Measurements from ENCODE around the gene SUPT3H.

SUPT3H gene

GRCh38 chr6:45231660-45232059 is 146.1 kb downstream of the SUPT3H start:
- DNase-seq (ENCODE audit: low read depth, low spot score): no peak
- Histone ChIP-seq H3K9me3 (ENCODE audit: low read depth, low read length) (no peaks in the 10 kb centered on the region), H3K36me3 (ENCODE audit: insufficient read depth, low read length) (no peaks in the 10 kb centered on the region), H3K9ac (ENCODE audit: insufficient read length) (no peak overlapping the region), H3K27ac (no peak overlapping the region), H3K4me3 (no peak overlapping the region)
- TF ChIP-seq EZH2 (IDR thresholded peaks at IDR 0.05) (no peak), FOXP2 (optimal IDR thresholded peaks at IDR 0.05; ENCODE audit: control extremely low read depth, extremely low read length, insufficient read depth) (no peak), POLR2AphosphoS5 (IDR thresholded peaks at IDR 0.05; ENCODE audit: borderline replicate concordance, low read depth, low read length) (no peak)

- no peak overlapping the region for H3K4me3 ChIP-seq
- DNase-seq (ENCODE audit: low read depth, low spot score): no peak
- no peak overlapping the region for H3K27ac ChIP-seq
- H3K36me3 ChIP-seq (ENCODE audit: insufficient read depth, low read length): no peaks in the 10 kb centered on the region
- no peaks in the 10 kb centered on the region for H3K9me3 ChIP-seq (ENCODE audit: low read depth, low read length)
- TF ChIP-seq EZH2 (IDR thresholded peaks at IDR 0.05) (no peak), POLR2AphosphoS5 (IDR thresholded peaks at IDR 0.05; ENCODE audit: borderline replicate concordance, low read depth, low read length) (no peak), FOXP2 (optimal IDR thresholded peaks at IDR 0.05; ENCODE audit: control extremely low read depth, extremely low read length, insufficient read depth) (no peak)
- no peak overlapping the region for H3K9ac ChIP-seq (ENCODE audit: insufficient read length)
Measured at GRCh38 chr6:45229416-45229815, 148.3 kb downstream of the SUPT3H start.

GRCh38 chr6:45226081-45226480 is 151.7 kb downstream of the SUPT3H start:
- H3K4me3 ChIP-seq: no peak overlapping the region
- no peaks in the 10 kb centered on the region for H3K9me3 ChIP-seq (ENCODE audit: low read depth, low read length)
- DNase-seq (ENCODE audit: low read depth, low spot score): no peak
- TF ChIP-seq POLR2AphosphoS5 (IDR thresholded peaks at IDR 0.05; ENCODE audit: borderline replicate concordance, low read depth, low read length): no peak
- no peak for TF ChIP-seq EZH2 (IDR thresholded peaks at IDR 0.05)
- no peak for TF ChIP-seq FOXP2 (optimal IDR thresholded peaks at IDR 0.05; ENCODE audit: control extremely low read depth, extremely low read length, insufficient read depth)
- H3K27ac ChIP-seq: no peak overlapping the region
- no peak overlapping the region for H3K9ac ChIP-seq (ENCODE audit: insufficient read length)
- H3K36me3 ChIP-seq (ENCODE audit: insufficient read depth, low read length): no peaks in the 10 kb centered on the region

- no peak for TF ChIP-seq EZH2 (IDR thresholded peaks at IDR 0.05)
- no peak for TF ChIP-seq POLR2AphosphoS5 (IDR thresholded peaks at IDR 0.05; ENCODE audit: borderline replicate concordance, low read depth, low read length)
- no peak for TF ChIP-seq FOXP2 (optimal IDR thresholded peaks at IDR 0.05; ENCODE audit: control extremely low read depth, extremely low read length, insufficient read depth)
- no peak overlapping the region for H3K4me3 ChIP-seq
- no peak overlapping the region for H3K27ac ChIP-seq
- no peak overlapping the region for H3K9ac ChIP-seq (ENCODE audit: insufficient read length)
- no peaks in the 10 kb centered on the region for H3K36me3 ChIP-seq (ENCODE audit: insufficient read depth, low read length)
- no peak for DNase-seq (ENCODE audit: low read depth, low spot score)
- no peaks in the 10 kb centered on the region for H3K9me3 ChIP-seq (ENCODE audit: low read depth, low read length)
Measured at GRCh38 chr6:45222380-45222779, 155.4 kb downstream of the SUPT3H start.

- DNase-seq (ENCODE audit: low read depth, low spot score): no peak
- Histone ChIP-seq H3K36me3 (ENCODE audit: insufficient read depth, low read length) (no peaks in the 10 kb centered on the region), H3K9ac (ENCODE audit: insufficient read length) (no peak overlapping the region), H3K4me3 (no peak overlapping the region), H3K27ac (no peak overlapping the region), H3K9me3 (ENCODE audit: low read depth, low read length) (no peaks in the 10 kb centered on the region)
- TF ChIP-seq FOXP2 (optimal IDR thresholded peaks at IDR 0.05; ENCODE audit: control extremely low read depth, extremely low read length, insufficient read depth): no peak
- TF ChIP-seq EZH2 (IDR thresholded peaks at IDR 0.05): no peak
- TF ChIP-seq POLR2AphosphoS5 (IDR thresholded peaks at IDR 0.05; ENCODE audit: borderline replicate concordance, low read depth, low read length): no peak
Measured at GRCh38 chr6:45215759-45216158, 162.0 kb downstream of the SUPT3H start.

- Histone ChIP-seq H3K9me3 (ENCODE audit: low read depth, low read length) (0 out of 2 replicates have a peak, but pooled peaks cover 3% of the 10 kb centered on the region), H3K36me3 (ENCODE audit: insufficient read depth, low read length) (no peaks in the 10 kb centered on the region), H3K4me3 (no peak overlapping the region), H3K27ac (no peak overlapping the region), H3K9ac (ENCODE audit: insufficient read length) (no peak overlapping the region)
- TF ChIP-seq EZH2 (IDR thresholded peaks at IDR 0.05) (no peak), FOXP2 (optimal IDR thresholded peaks at IDR 0.05; ENCODE audit: control extremely low read depth, extremely low read length, insufficient read depth) (no peak), POLR2AphosphoS5 (IDR thresholded peaks at IDR 0.05; ENCODE audit: borderline replicate concordance, low read depth, low read length) (no peak)
- no peak for DNase-seq (ENCODE audit: low read depth, low spot score)
Measured at GRCh38 chr6:45212976-45213375, 164.8 kb downstream of the SUPT3H start.

GRCh38 chr6:45209762-45210161 is 168.0 kb downstream of the SUPT3H start:
- H3K4me3 ChIP-seq: no peak overlapping the region
- 0 out of 2 replicates have a peak, but pooled peaks cover 3% of the 10 kb centered on the region for H3K9me3 ChIP-seq (ENCODE audit: low read depth, low read length)
- no peaks in the 10 kb centered on the region for H3K36me3 ChIP-seq (ENCODE audit: insufficient read depth, low read length)
- TF ChIP-seq FOXP2 (optimal IDR thresholded peaks at IDR 0.05; ENCODE audit: control extremely low read depth, extremely low read length, insufficient read depth) (no peak), POLR2AphosphoS5 (IDR thresholded peaks at IDR 0.05; ENCODE audit: borderline replicate concordance, low read depth, low read length) (no peak), EZH2 (IDR thresholded peaks at IDR 0.05) (no peak)
- H3K27ac ChIP-seq: no peak overlapping the region
- no peak for DNase-seq (ENCODE audit: low read depth, low spot score)
- no peak overlapping the region for H3K9ac ChIP-seq (ENCODE audit: insufficient read length)

GRCh38 chr6:45206793-45207492 is 170.8 kb downstream of the SUPT3H start:
- TF ChIP-seq EZH2 (IDR thresholded peaks at IDR 0.05): no peak
- no peak for TF ChIP-seq POLR2AphosphoS5 (IDR thresholded peaks at IDR 0.05; ENCODE audit: borderline replicate concordance, low read depth, low read length)
- TF ChIP-seq FOXP2 (optimal IDR thresholded peaks at IDR 0.05; ENCODE audit: control extremely low read depth, extremely low read length, insufficient read depth): no peak
- Histone ChIP-seq H3K9ac (ENCODE audit: insufficient read length) (no peak overlapping the region), H3K36me3 (ENCODE audit: insufficient read depth, low read length) (no peaks in the 10 kb centered on the region), H3K4me3 (no peak overlapping the region), H3K27ac (no peak overlapping the region), H3K9me3 (ENCODE audit: low read depth, low read length) (0 out of 2 replicates have a peak, but pooled peaks cover 3% of the 10 kb centered on the region)
- DNase-seq (ENCODE audit: low read depth, low spot score): no peak

Measured in SK-N-MC (cell line).